HUES48 (cell line): Measurements from ENCODE around the gene EPHA1.
A peak's percentile ranks its signal among the peaks of the same experiment; 100 is the strongest.
"Not testable (repeated sequence)": the region's sequence is repeated elsewhere in the genome, so short reads cannot be mapped to it uniquely, and the experiment has no call there.

Source experiments
- H3K27ac ChIP-seq: one replicate; pipeline ENCODE4 v1.7.0; 2013; ENCODE audit warnings: low read depth, low read length, inconsistent platforms
- H3K27me3 ChIP-seq: 2 replicates; pipeline ENCODE4 v1.6.1; 2013; ENCODE audit warnings: mild to moderate bottlenecking, low read length; ENCODE audit not compliant: control insufficient read depth, insufficient read depth
- H3K36me3 ChIP-seq: 2 replicates; pipeline ENCODE4 v1.6.1; 2013; ENCODE audit warnings: low read length; ENCODE audit not compliant: control insufficient read depth, insufficient read depth
- H3K4me1 ChIP-seq: 2 replicates; pipeline ENCODE4 v1.6.1; 2013; ENCODE audit warnings: mild to moderate bottlenecking, low read length; ENCODE audit not compliant: control insufficient read depth, insufficient read depth
- H3K4me3 ChIP-seq: 2 replicates; pipeline ENCODE4 v1.5.1; 2013; ENCODE audit warnings: mild to moderate bottlenecking, low read depth, low read length
- H3K9ac ChIP-seq: 2 replicates; pipeline ENCODE4 v1.6.1; 2013; ENCODE audit warnings: mild to moderate bottlenecking, low read depth, low read length, moderate library complexity
- H3K9me3 ChIP-seq: 2 replicates; pipeline ENCODE4 v1.6.1; 2013; ENCODE audit warnings: low read length; ENCODE audit not compliant: control insufficient read depth, insufficient read depth

EPHA1 gene

GRCh38 chr7:143415742-143416397, 7.2 kb upstream of the EPHA1 start:
- no peaks in the 10 kb centered on the region; the same call in 1 of the 2 replicates for H3K9me3 ChIP-seq
- H3K9ac ChIP-seq = no peak overlapping the region
- no peaks in the 10 kb centered on the region for H3K27me3 ChIP-seq
- H3K4me1 ChIP-seq = peaks cover 51% of the 10 kb centered on the region
- H3K36me3 ChIP-seq = no peaks in the 10 kb centered on the region
- no peak overlapping the region for H3K27ac ChIP-seq
- no peak overlapping the region for H3K4me3 ChIP-seq

GRCh38 chr7:143415209-143415608, 6.6 kb upstream of the EPHA1 start:
- H3K4me3 ChIP-seq, H3K36me3 ChIP-seq, H3K9me3 ChIP-seq, H3K27ac ChIP-seq, H3K9ac ChIP-seq, H3K27me3 ChIP-seq: not testable (repeated sequence)
- peaks cover 55% of the 10 kb centered on the region for H3K4me1 ChIP-seq

GRCh38 chr7:143413123-143413522, 4.5 kb upstream of the EPHA1 start:
- Histone ChIP-seq H3K36me3 (no peaks in the 10 kb centered on the region), H3K4me3 (no peak overlapping the region), H3K9ac (no peak overlapping the region), H3K4me1 (peaks cover 66% of the 10 kb centered on the region), H3K27ac (peak overlapping the region; percentile 42), H3K27me3 (no peaks in the 10 kb centered on the region), H3K9me3 (no peaks in the 10 kb centered on the region)

- Histone ChIP-seq H3K27ac (no peak overlapping the region), H3K9me3 (no peaks in the 10 kb centered on the region), H3K27me3 (no peaks in the 10 kb centered on the region), H3K4me1 (peaks cover 65% of the 10 kb centered on the region), H3K4me3 (no peak overlapping the region), H3K9ac (no peak overlapping the region), H3K36me3 (no peaks in the 10 kb centered on the region)
Measured at GRCh38 chr7:143411976-143412708, 3.5 kb upstream of the EPHA1 start.

- Histone ChIP-seq H3K27me3 (no peaks in the 10 kb centered on the region), H3K4me3 (0 out of 2 replicates have a peak overlapping the region, but pooled peaks have one; percentile 20), H3K27ac (peak overlapping the region; percentile 86), H3K36me3 (peaks cover 8% of the 10 kb centered on the region), H3K9me3 (no peaks in the 10 kb centered on the region), H3K4me1 (peaks cover 71% of the 10 kb centered on the region), H3K9ac (peak overlapping the region; percentile 27; the same call in 1 of the 2 replicates)
Measured at GRCh38 chr7:143410521-143411004, 1.9 kb upstream of the EPHA1 start.

- H3K9me3 ChIP-seq = no peaks in the 10 kb centered on the region
- H3K9ac ChIP-seq = peak overlapping the region; percentile 82
- peaks cover 66% of the 10 kb centered on the region for H3K4me1 ChIP-seq
- peaks cover 23% of the 10 kb centered on the region for H3K36me3 ChIP-seq
- peak overlapping the region; percentile 84 for H3K27ac ChIP-seq
- peak overlapping the region; percentile 88 for H3K4me3 ChIP-seq
- no peaks in the 10 kb centered on the region for H3K27me3 ChIP-seq
Measured at GRCh38 chr7:143408252-143408685, 387 bp downstream of the EPHA1 start.

GRCh38 chr7:143407287-143408251, 1.1 kb downstream of the EPHA1 start:
- peak overlapping the region; percentile 84 for H3K27ac ChIP-seq
- peak overlapping the region; percentile 82 for H3K9ac ChIP-seq
- H3K4me1 ChIP-seq = peaks cover 59% of the 10 kb centered on the region
- peak overlapping the region; percentile 88 for H3K4me3 ChIP-seq
- H3K9me3 ChIP-seq = no peaks in the 10 kb centered on the region
- H3K36me3 ChIP-seq = peaks cover 25% of the 10 kb centered on the region
- no peaks in the 10 kb centered on the region for H3K27me3 ChIP-seq

GRCh38 chr7:143406002-143406357, 2.7 kb downstream of the EPHA1 start:
- no peak overlapping the region for H3K9ac ChIP-seq
- peaks cover 39% of the 10 kb centered on the region for H3K36me3 ChIP-seq
- H3K9me3 ChIP-seq = no peaks in the 10 kb centered on the region
- peak overlapping the region; percentile 88 for H3K4me3 ChIP-seq
- no peaks in the 10 kb centered on the region for H3K27me3 ChIP-seq
- peaks cover 43% of the 10 kb centered on the region for H3K4me1 ChIP-seq
- peak overlapping the region; percentile 84 for H3K27ac ChIP-seq

GRCh38 chr7:143405173-143406001, 3.3 kb downstream of the EPHA1 start:
- no peaks in the 10 kb centered on the region for H3K27me3 ChIP-seq
- H3K9me3 ChIP-seq = no peaks in the 10 kb centered on the region
- H3K36me3 ChIP-seq = peaks cover 45% of the 10 kb centered on the region
- peaks cover 41% of the 10 kb centered on the region for H3K4me1 ChIP-seq
- peak overlapping the region; percentile 28 for H3K4me3 ChIP-seq
- H3K27ac ChIP-seq = peak overlapping the region; percentile 84
- H3K9ac ChIP-seq = no peak overlapping the region

GRCh38 chr7:143402233-143402632, 6.4 kb downstream of the EPHA1 start:
- not testable (repeated sequence) for H3K27me3 ChIP-seq, H3K9me3 ChIP-seq
- H3K36me3 ChIP-seq = peaks cover 76% of the 10 kb centered on the region

More at GRCh38 chr7:143402233-143402632, 6.4 kb downstream of the EPHA1 start:
- H3K27ac ChIP-seq, H3K9ac ChIP-seq, H3K4me3 ChIP-seq: not testable (repeated sequence)
- peaks cover 22% of the 10 kb centered on the region for H3K4me1 ChIP-seq
